ENCODE results near the gene DNPEP.

The DNPEP gene

GRCh38 chr2:219323434-219323833 lies 64.3 kb downstream of the DNPEP start:
- Histone ChIP-seq H3K4me1 (ENCODE audit: control insufficient read depth, insufficient read depth, low read length) (no peaks in the 10 kb centered on the region), H3K4me3 (ENCODE audit: low read length) (no peak overlapping the region), H3K9ac (ENCODE audit: low read length) (no peak overlapping the region), H3K9me3 (ENCODE audit: control insufficient read depth, low read length) (no peaks in the 10 kb centered on the region), H3K36me3 (ENCODE audit: control insufficient read depth, insufficient read depth, low read length, severe bottlenecking) (no peaks in the 10 kb centered on the region), H3K27me3 (replicated peaks; ENCODE audit: control insufficient read depth, insufficient read depth, low read length) (peaks cover 61% of the 10 kb centered on the region)
- no peak for DNase-seq (ENCODE audit: low read depth)

Measured in adipocyte (in vitro differentiated cells).